Measurements from ENCODE around the gene EHD2. TPM values are rescaled to one million over a fixed set of nuclear protein-coding genes. Genes with fewer than 3 reads are reported as not detected.
"Not testable (repeated sequence)": the region's sequence is repeated elsewhere in the genome, so short reads cannot be mapped to it uniquely, and the experiment has no call there.

EHD2 gene
- polyA plus RNA-seq, 1 donor from 2014 or later, result not detected

DNA sequence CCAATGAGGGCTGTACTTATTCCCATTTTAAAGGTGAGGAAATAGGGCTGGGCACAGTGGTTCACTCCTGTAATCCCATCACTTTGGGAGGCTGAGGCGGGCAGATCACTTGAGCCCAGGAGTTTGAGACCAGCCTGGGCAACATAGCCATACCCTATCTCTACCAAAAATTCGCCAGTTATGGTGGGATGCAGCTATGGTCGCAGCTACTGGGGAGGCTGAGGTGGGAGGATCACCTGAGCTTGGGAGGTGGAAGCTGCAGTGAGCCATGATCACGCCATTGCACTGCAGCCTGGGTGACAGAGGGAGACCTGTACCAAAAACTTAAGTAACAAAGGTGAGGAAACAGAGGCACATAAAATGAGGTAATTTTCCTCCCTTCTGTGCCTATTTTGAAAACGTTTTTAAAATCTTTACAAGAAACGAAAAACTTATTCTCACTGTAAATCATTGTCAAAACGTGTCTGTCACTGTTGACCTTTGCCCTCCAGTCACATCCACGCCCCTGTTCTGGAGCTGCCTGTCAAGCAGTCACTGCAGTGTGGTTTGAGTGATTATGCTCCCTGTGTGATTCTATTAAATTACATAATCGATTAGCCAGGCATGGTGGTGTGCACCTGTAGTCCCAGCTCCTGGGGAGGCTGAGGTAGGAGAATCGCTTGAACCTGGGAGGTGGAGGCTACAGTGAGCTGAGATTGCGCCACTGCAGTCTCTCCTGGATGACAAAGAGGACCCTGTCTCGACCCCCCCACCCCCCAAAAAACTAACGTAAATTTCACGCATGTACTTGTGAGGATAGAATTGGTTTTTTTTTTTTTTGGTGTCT is 44.6 kb downstream of the EHD2 start:
- Mint-ChIP-seq H3K36me3 (peaks cover 24% of the 10 kb centered on the region), H3K9me3 (peaks cover 0 to 1% (median 0%) of the 10 kb centered on the region in 3 donors), H3K27me3 (no peaks in the 10 kb centered on the region), H3K27ac (peak overlapping the region in 1 of 3 donors; percentile 32), H3K4me3 (peak overlapping the region in 2 of 4 donors; percentile 32 to 87), H3K4me1 (peaks cover 0 to 3% (median 2%) of the 10 kb centered on the region in 3 donors)

DNA sequence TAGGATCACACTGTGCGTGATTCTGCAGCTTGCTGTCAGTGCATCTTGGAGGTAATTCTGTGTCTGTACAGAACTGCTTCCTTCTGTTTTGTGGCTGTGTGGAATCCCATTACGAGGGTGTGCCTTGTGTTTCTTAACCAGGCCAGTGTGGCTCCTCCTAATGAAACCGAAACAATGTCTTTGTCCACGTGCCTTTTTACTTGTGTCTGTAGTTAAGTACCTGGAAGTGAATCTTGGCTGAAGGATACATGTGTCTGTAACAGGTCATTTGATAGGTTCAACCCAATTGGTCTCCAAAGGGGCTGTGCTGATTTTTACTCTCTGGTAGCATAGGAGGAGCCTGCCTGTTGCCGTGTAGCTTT is 45.2 kb downstream of the EHD2 start:
- peaks cover 0 to 3% (median 2%) of the 10 kb centered on the region in 3 donors for H3K4me1 Mint-ChIP-seq
- peak overlapping the region in 1 of 3 donors; percentile 4 for H3K27ac Mint-ChIP-seq
- H3K27me3 Mint-ChIP-seq, result no peaks in the 10 kb centered on the region
- peaks cover 24% of the 10 kb centered on the region for H3K36me3 Mint-ChIP-seq
- H3K4me3 Mint-ChIP-seq, result no peak overlapping the region
- peaks cover 0 to under 1% (median 0%) of the 10 kb centered on the region in 3 donors for H3K9me3 Mint-ChIP-seq

DNA sequence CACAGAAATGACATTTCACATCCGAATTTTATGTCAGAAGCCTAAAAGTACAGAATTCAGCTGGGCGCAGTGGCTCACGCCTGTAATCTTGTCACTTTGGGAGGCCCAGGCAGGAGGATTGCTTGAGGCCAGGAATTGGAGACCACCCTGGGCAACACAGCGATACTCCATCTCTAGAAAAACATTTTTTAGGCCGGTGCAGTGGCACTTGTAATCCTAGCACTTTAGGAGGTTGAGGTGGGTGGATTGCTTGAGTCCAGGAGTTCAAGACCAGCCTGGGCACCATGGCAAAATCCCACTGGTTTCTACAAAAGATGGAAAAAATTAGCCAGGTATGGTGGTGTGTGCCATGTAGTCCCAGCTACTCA is 47.4 kb downstream of the EHD2 start:
- Mint-ChIP-seq H3K4me3 (no peak overlapping the region), H3K27me3 (no peaks in the 10 kb centered on the region), H3K36me3 (peaks cover 17% of the 10 kb centered on the region), H3K27ac (peak overlapping the region in 1 of 3 donors; percentile 32), H3K9me3 (no peaks in the 10 kb centered on the region), H3K4me1 (peaks cover 0 to 3% (median 2%) of the 10 kb centered on the region in 3 donors)

GRCh38 chr19:47761566-47761965 is 48.3 kb downstream of the EHD2 start:
- Mint-ChIP-seq H3K9me3 (no peaks in the 10 kb centered on the region), H3K4me1 (peaks cover 0 to 3% (median 2%) of the 10 kb centered on the region in 3 donors), H3K27me3 (no peaks in the 10 kb centered on the region), H3K36me3 (peaks cover 17% of the 10 kb centered on the region), H3K4me3 (peak overlapping the region in 1 of 4 donors; percentile 23), H3K27ac (peak overlapping the region in 1 of 3 donors; percentile 51)

DNA sequence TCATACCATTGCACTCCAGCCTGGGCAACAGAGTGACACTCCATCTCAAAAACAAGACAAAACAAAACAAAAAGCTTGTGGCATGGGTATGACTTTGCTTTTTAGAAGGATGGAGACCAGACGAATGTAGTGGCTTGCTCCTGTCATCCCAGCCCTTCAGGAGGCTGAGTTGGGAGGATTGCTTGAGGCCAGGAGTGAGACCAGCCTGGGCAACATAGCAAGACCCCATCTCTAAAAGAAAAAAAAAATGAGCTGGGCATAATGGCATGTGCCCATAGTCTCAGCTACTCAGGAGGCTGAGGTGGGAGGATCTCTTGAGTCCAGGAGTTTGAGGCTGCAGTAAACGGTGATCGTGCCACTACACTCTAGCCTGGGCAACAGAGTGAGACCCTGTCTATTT is 48.9 kb downstream of the EHD2 start:
- H3K27ac Mint-ChIP-seq, result peak overlapping the region in 1 of 3 donors; percentile 51
- H3K27me3 Mint-ChIP-seq, result no peaks in the 10 kb centered on the region
- no peak overlapping the region for H3K4me3 Mint-ChIP-seq
- peaks cover 13% of the 10 kb centered on the region for H3K36me3 Mint-ChIP-seq
- no peaks in the 10 kb centered on the region for H3K9me3 Mint-ChIP-seq
- peaks cover 0 to 3% (median 2%) of the 10 kb centered on the region in 3 donors for H3K4me1 Mint-ChIP-seq

DNA sequence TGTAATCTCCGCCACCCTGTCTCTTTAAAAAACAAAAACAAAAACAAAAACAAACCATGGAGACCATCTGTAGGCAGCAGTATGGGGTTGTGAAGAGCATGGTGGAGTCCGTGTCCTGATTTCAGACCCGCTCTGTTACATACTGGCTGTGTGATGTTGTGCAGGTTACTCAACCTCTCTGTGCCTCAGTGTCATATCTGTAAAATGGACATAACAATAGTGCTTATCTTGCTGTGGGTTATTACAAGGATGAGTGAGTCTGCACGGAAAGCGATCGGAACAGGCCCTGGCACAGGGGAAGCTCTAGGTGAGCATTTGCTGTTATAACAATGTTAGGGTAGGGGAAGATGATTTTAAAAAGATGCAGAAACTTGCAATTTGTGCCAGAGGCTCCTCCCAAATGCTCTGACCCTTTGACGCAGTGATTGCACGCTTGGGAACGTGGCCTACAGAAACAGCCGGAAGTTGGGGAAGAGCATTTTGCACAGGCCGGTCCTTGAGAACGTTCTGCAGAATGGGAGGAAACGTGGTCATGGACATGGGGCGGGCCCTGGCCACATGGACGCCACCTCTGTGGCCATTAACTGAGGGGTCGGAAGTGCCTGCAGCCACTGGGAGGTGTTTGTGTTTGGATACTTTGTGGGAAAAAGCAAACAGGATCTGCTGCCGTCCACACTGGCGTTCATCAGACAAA is 49.5 kb downstream of the EHD2 start:
- peak overlapping the region in 2 of 3 donors; percentile 47 to 82 for H3K27ac Mint-ChIP-seq
- peaks cover 13% of the 10 kb centered on the region for H3K36me3 Mint-ChIP-seq
- no peak overlapping the region for H3K4me3 Mint-ChIP-seq
- H3K27me3 Mint-ChIP-seq, result no peaks in the 10 kb centered on the region
- peaks cover 0 to 3% (median 2%) of the 10 kb centered on the region in 3 donors for H3K4me1 Mint-ChIP-seq
- no peaks in the 10 kb centered on the region for H3K9me3 Mint-ChIP-seq

GRCh38 chr19:47764705-47765104 is 51.5 kb downstream of the EHD2 start:
- H3K4me1 Mint-ChIP-seq, H3K9me3 Mint-ChIP-seq, H3K27me3 Mint-ChIP-seq, H3K36me3 Mint-ChIP-seq, H3K27ac Mint-ChIP-seq, H3K4me3 Mint-ChIP-seq: not testable (repeated sequence)

- no peaks in the 10 kb centered on the region for H3K27me3 Mint-ChIP-seq
- peak overlapping the region in 1 of 4 donors; percentile 81 for H3K4me3 Mint-ChIP-seq
- H3K9me3 Mint-ChIP-seq, result no peaks in the 10 kb centered on the region
- H3K4me1 Mint-ChIP-seq, result peaks cover 0 to 7% (median 6%) of the 10 kb centered on the region in 3 donors
- no peak overlapping the region for H3K27ac Mint-ChIP-seq
- H3K36me3 Mint-ChIP-seq, result no peaks in the 10 kb centered on the region
Measured at GRCh38 chr19:47765523-47766358, 52.5 kb downstream of the EHD2 start.

GRCh38 chr19:47766359-47766620 is 53.1 kb downstream of the EHD2 start:
- H3K27me3 Mint-ChIP-seq, result no peaks in the 10 kb centered on the region
- no peak overlapping the region for H3K27ac Mint-ChIP-seq
- peaks cover 0 to 7% (median 6%) of the 10 kb centered on the region in 3 donors for H3K4me1 Mint-ChIP-seq
- H3K9me3 Mint-ChIP-seq, result no peaks in the 10 kb centered on the region
- H3K36me3 Mint-ChIP-seq, result no peaks in the 10 kb centered on the region
- no peak overlapping the region for H3K4me3 Mint-ChIP-seq

GRCh38 chr19:47766670-47767069 is 53.4 kb downstream of the EHD2 start:
- Mint-ChIP-seq H3K27ac (no peak overlapping the region), H3K4me3 (no peak overlapping the region), H3K4me1 (peaks cover 0 to 4% (median 4%) of the 10 kb centered on the region in 3 donors), H3K36me3 (no peaks in the 10 kb centered on the region), H3K9me3 (no peaks in the 10 kb centered on the region), H3K27me3 (no peaks in the 10 kb centered on the region)

- Mint-ChIP-seq H3K9me3 (no peaks in the 10 kb centered on the region), H3K36me3 (no peaks in the 10 kb centered on the region), H3K4me3 (no peak overlapping the region), H3K4me1 (peaks cover 0 to 4% (median 4%) of the 10 kb centered on the region in 3 donors), H3K27ac (no peak overlapping the region), H3K27me3 (peaks cover 1% of the 10 kb centered on the region)
Measured at GRCh38 chr19:47767349-47767748, 54.1 kb downstream of the EHD2 start.

DNA sequence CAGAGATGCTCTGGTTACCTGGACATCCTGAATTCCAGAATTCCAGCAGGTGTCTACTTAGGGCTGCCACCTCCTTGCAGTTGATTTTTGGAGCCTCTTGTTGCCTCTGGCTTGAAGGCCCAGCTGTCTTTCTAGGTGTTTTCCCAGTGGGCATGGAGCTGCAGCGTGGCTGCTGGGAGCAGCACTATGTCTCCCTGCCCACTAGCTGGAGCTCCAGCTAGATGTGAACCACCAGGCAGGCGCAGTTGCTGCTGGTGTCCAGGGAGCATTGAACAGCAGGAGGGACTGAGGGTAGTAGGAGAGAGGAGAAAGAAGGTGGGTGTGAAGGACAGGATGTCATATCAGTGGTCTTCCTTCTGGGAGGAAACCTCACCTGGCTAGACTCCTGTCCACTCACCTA is 55.4 kb downstream of the EHD2 start:
- Mint-ChIP-seq H3K27me3 (peaks cover 1% of the 10 kb centered on the region), H3K27ac (no peak overlapping the region), H3K4me3 (no peak overlapping the region), H3K4me1 (peaks cover 0 to 4% (median 4%) of the 10 kb centered on the region in 3 donors), H3K36me3 (no peaks in the 10 kb centered on the region), H3K9me3 (no peaks in the 10 kb centered on the region)

- H3K9me3 Mint-ChIP-seq, result no peaks in the 10 kb centered on the region
- H3K4me1 Mint-ChIP-seq, result peaks cover 0 to 4% (median 4%) of the 10 kb centered on the region in 3 donors
- no peak overlapping the region for H3K4me3 Mint-ChIP-seq
- H3K27ac Mint-ChIP-seq, result peak overlapping the region in 1 of 3 donors; percentile 88
- peaks cover 1% of the 10 kb centered on the region for H3K27me3 Mint-ChIP-seq
- no peaks in the 10 kb centered on the region for H3K36me3 Mint-ChIP-seq
Measured at GRCh38 chr19:47769534-47769933, 56.3 kb downstream of the EHD2 start.

GRCh38 chr19:47771291-47771690 is 58.1 kb downstream of the EHD2 start:
- not testable (repeated sequence) for H3K27me3 Mint-ChIP-seq

DNA sequence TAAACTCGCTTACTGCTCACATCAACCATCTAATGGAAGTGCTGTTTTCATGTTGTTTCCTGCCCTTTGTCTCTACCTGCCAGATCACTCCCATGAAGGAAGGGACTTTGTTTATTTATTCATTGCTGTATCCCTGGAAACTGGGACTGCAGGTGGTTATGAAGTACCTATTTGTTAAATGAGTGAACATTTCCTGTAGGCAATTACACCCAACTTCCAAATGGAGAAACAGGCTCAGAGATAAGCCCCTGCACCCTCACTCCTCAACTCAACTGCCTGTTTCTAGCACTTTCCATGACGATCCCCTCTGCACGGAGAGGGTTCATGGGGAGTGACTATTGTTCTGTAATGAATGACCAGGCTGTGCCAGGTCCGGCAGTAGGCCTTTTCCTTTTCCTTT is 63.3 kb downstream of the EHD2 start:
- Mint-ChIP-seq H3K27ac (no peak overlapping the region), H3K4me1 (peaks cover 8 to 14% (median 9%) of the 10 kb centered on the region in 3 donors), H3K4me3 (peak overlapping the region in 2 of 4 donors; percentile 42 to 77), H3K9me3 (no peaks in the 10 kb centered on the region), H3K36me3 (no peaks in the 10 kb centered on the region), H3K27me3 (peaks cover 1% of the 10 kb centered on the region)

More at GRCh38 chr19:47771291-47771690, 58.1 kb downstream of the EHD2 start:
- H3K4me3 Mint-ChIP-seq, H3K4me1 Mint-ChIP-seq, H3K9me3 Mint-ChIP-seq, H3K27ac Mint-ChIP-seq, H3K36me3 Mint-ChIP-seq: not testable (repeated sequence)
